ENCODE measurements around the gene APOO. TPM values are rescaled to one million over a fixed set of nuclear protein-coding genes. Genes with fewer than 3 reads are reported as not detected.
A peak's percentile ranks its signal among the peaks of the same experiment; 100 is the strongest.

APOO gene
- total RNA-seq, 1 donor, result 7.2 TPM

DNA sequence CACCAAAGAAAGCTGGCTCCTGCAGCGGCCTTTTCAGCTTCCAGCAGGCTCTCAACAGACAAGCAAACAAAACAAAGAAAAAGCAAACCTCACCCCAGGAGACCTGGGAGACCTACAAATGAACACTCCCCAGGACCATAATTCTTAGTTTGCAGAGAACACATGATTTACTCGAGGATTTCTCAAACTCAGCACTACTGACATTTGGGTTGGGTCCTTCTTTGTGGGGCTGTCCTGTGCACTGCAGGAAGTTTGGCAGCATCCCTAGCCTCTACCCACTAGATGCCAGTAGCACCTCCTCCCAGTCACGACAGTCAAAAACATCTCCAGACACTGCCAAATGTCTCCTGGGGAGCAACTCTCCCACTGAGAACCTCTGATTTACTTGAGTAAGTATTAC is 21.9 kb downstream of the APOO start:
- TF ChIP-seq CTCF (IDR thresholded peaks at IDR 0.05; ENCODE audit: extremely low read depth, low read depth, low read length), result no peak
- H3K4me2 ChIP-seq (ENCODE audit: insufficient read depth, low read length), result no peak overlapping the region
- no peak overlapping the region for H2AFZ ChIP-seq (ENCODE audit: low read length)
- H3K4me3 ChIP-seq (ENCODE audit: insufficient read depth, low read length), result no peak overlapping the region
- H3K36me3 ChIP-seq (ENCODE audit: insufficient read depth, low read length), result no peaks in the 10 kb centered on the region
- H4K20me1 ChIP-seq (ENCODE audit: insufficient read depth, low read length), result no peaks in the 10 kb centered on the region
- H3K4me1 ChIP-seq (ENCODE audit: insufficient read depth, low read length), result peaks cover 18% of the 10 kb centered on the region
- DNase-seq (ENCODE audit: insufficient read length, low spot score, missing footprints), result no peak
- H3K27ac ChIP-seq (ENCODE audit: low read depth, low read length), result no peak overlapping the region
- H3K79me2 ChIP-seq (ENCODE audit: insufficient read depth, low read length), result no peaks in the 10 kb centered on the region
- H3K9me3 ChIP-seq (ENCODE audit: low read depth, low read length), result no peaks in the 10 kb centered on the region
- no peaks in the 10 kb centered on the region for H3K27me3 ChIP-seq (ENCODE audit: insufficient read depth, low read length)

DNA sequence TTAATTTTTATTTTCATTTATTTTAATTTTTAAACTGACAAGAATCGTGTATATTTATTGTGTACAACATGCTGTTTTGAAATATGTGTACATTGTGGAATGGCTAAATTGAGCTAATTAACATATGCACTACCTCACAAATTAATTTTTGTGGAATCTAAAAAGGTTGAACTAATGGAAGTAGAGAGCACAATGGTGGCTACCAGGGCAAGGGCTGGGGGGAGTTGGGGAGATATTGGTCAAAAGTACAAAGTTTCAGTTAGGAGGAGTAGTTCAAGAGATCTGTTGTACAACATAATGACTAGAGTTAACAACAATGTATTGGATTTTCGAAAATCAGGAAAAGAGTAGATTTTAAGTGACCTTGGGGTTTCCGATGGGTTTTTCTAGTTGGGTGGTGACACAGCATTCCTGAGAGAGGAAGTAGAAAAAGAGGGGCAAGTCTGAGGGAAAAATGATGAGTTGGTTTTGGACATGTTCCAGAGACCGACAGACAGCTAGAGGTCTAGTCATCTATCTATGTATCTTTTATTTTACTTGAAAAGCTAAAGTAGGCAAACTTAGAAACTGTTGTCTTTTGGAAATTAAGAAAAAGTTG is 23.2 kb downstream of the APOO start:
- H3K9me3 ChIP-seq (ENCODE audit: low read depth, low read length), result no peaks in the 10 kb centered on the region
- H4K20me1 ChIP-seq (ENCODE audit: insufficient read depth, low read length), result no peaks in the 10 kb centered on the region
- peak overlapping the region; percentile 72 for H3K4me2 ChIP-seq (ENCODE audit: insufficient read depth, low read length)
- no peak for TF ChIP-seq CTCF (IDR thresholded peaks at IDR 0.05; ENCODE audit: extremely low read depth, low read depth, low read length)
- H3K36me3 ChIP-seq (ENCODE audit: insufficient read depth, low read length), result no peaks in the 10 kb centered on the region
- H3K79me2 ChIP-seq (ENCODE audit: insufficient read depth, low read length), result no peaks in the 10 kb centered on the region
- peaks cover 18% of the 10 kb centered on the region for H3K4me1 ChIP-seq (ENCODE audit: insufficient read depth, low read length)
- peak overlapping the region; percentile 9 for H2AFZ ChIP-seq (ENCODE audit: low read length)
- no peaks in the 10 kb centered on the region for H3K27me3 ChIP-seq (ENCODE audit: insufficient read depth, low read length)
- no peak overlapping the region for H3K4me3 ChIP-seq (ENCODE audit: insufficient read depth, low read length)
- peak overlapping the region; percentile 75 for H3K27ac ChIP-seq (ENCODE audit: low read depth, low read length)
- DNase-seq (ENCODE audit: insufficient read length, low spot score, missing footprints), result no peak

- Histone ChIP-seq H3K4me2 (ENCODE audit: insufficient read depth, low read length) (peak overlapping the region; percentile 72), H2AFZ (ENCODE audit: low read length) (peak overlapping the region; percentile 64), H3K9me3 (ENCODE audit: low read depth, low read length) (no peaks in the 10 kb centered on the region), H3K36me3 (ENCODE audit: insufficient read depth, low read length) (no peaks in the 10 kb centered on the region), H3K4me1 (ENCODE audit: insufficient read depth, low read length) (peaks cover 18% of the 10 kb centered on the region), H3K27ac (ENCODE audit: low read depth, low read length) (peak overlapping the region; percentile 75), H3K79me2 (ENCODE audit: insufficient read depth, low read length) (no peaks in the 10 kb centered on the region), H3K4me3 (ENCODE audit: insufficient read depth, low read length) (peak overlapping the region; percentile 2), H3K27me3 (ENCODE audit: insufficient read depth, low read length) (no peaks in the 10 kb centered on the region), H4K20me1 (ENCODE audit: insufficient read depth, low read length) (no peaks in the 10 kb centered on the region)
- DNase-seq (ENCODE audit: insufficient read length, low spot score, missing footprints), result peak; percentile 90
- no peak for TF ChIP-seq CTCF (IDR thresholded peaks at IDR 0.05; ENCODE audit: extremely low read depth, low read depth, low read length)
These were observed 23.9 kb downstream of the APOO start for GRCh38 chrX:23883737-23884354.

DNA sequence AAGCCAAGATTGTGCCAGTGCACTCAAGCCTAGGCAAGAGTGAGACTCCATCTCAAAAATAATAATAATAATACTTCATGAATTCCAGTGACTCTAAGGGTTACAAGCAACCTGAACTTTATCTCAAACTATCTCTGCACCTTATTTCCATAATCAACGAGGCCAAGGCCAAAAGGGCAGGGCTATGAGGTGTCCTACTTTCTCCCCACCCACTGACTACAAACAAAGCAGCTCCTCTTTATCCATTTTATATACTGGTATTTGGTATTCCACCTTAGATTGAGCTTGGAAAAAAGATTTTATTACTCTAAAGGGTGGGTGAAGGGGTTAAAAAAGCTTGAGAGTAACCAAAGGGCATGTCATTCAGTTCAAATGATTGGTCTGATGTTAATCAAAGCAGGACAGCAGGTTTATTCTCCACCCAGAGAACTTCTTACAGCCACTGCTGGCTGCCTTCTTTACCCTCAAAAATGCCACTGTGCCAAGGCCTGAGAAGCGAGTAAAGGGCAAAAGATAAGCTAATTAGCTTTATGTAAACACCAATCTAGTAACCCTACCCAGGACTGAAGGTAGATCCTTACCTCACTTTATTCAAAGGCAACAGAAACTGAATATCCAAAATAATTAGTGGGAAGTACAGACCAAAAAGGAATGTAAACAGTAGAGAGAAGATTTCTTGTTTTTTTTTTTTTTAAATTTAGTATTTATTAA is 28.2 kb downstream of the APOO start:
- Histone ChIP-seq H3K9me3 (ENCODE audit: low read depth, low read length) (no peaks in the 10 kb centered on the region), H3K79me2 (ENCODE audit: insufficient read depth, low read length) (no peaks in the 10 kb centered on the region), H3K27me3 (ENCODE audit: insufficient read depth, low read length) (no peaks in the 10 kb centered on the region), H4K20me1 (ENCODE audit: insufficient read depth, low read length) (no peaks in the 10 kb centered on the region), H2AFZ (ENCODE audit: low read length) (no peak overlapping the region), H3K4me2 (ENCODE audit: insufficient read depth, low read length) (no peak overlapping the region), H3K27ac (ENCODE audit: low read depth, low read length) (no peak overlapping the region), H3K36me3 (ENCODE audit: insufficient read depth, low read length) (no peaks in the 10 kb centered on the region), H3K4me3 (ENCODE audit: insufficient read depth, low read length) (no peak overlapping the region), H3K4me1 (ENCODE audit: insufficient read depth, low read length) (peaks cover 14% of the 10 kb centered on the region)
- no peak for TF ChIP-seq CTCF (IDR thresholded peaks at IDR 0.05; ENCODE audit: extremely low read depth, low read depth, low read length)
- DNase-seq (ENCODE audit: insufficient read length, low spot score, missing footprints), result no peak
